Measurements from ENCODE around the gene SGMS1. TPM values are rescaled to one million over a fixed set of nuclear protein-coding genes. Genes with fewer than 3 reads are reported as not detected.

Gene SGMS1
- total and polyA plus RNA-seq, 11 donors, result 6.9 to 40.6 (median 19.6) TPM

- no peak overlapping the region for H3K4me3 ChIP-seq
- H3K9me3 ChIP-seq, result no peaks in the 10 kb centered on the region
- WGBS, 4 donors, result 75 to 79% (median 78%) methylated on average over 4 of the region's 4 CpGs
- intact Hi-C loops (cut with DNase I), result loop anchor here in 2 of 10 donors (10.0 kb wide), 2 partner anchors 343 to 353 kb away; partner anchors contain the start of gene SGMS1 (in 1 of the 2)
- TF ChIP-seq POLR2A (IDR thresholded peaks at IDR 0.05), result no peak
- TF ChIP-seq CTCF (IDR thresholded peaks at IDR 0.05), result no peak
- H3K27ac ChIP-seq, result no peak overlapping the region
- peaks cover 0 to 11% (median 0%) of the 10 kb centered on the region in 12 donors for H3K4me1 ChIP-seq
- ATAC-seq (no peak), DNase-seq (no peak)
- peaks cover 0 to 5% (median 0%) of the 10 kb centered on the region in 9 donors for H3K27me3 ChIP-seq
- H3K36me3 ChIP-seq, result no peaks in the 10 kb centered on the region
These were observed 341.7 kb downstream of the SGMS1 start for GRCh38 chr10:50281967-50282522.

GRCh38 chr10:50281210-50281966 is 342.4 kb downstream of the SGMS1 start:
- H3K4me1 ChIP-seq, result peaks cover 0 to 6% (median 0%) of the 10 kb centered on the region in 12 donors
- no peak overlapping the region for H3K4me3 ChIP-seq
- intact Hi-C loops (cut with DNase I), result loop anchor here in 2 of 10 donors (10.0 kb wide), 2 partner anchors 343 to 353 kb away; partner anchors contain the start of gene SGMS1 (in 1 of the 2)
- 76 to 86% (median 79%) methylated on average over 8 of the region's 8 CpGs for WGBS, 4 donors
- no peak for TF ChIP-seq POLR2A (IDR thresholded peaks at IDR 0.05)
- no peak for TF ChIP-seq CTCF (IDR thresholded peaks at IDR 0.05)
- H3K36me3 ChIP-seq, result no peaks in the 10 kb centered on the region
- no peak for DNase-seq
- no peak for ATAC-seq
- peaks cover 0 to 5% (median 0%) of the 10 kb centered on the region in 9 donors for H3K27me3 ChIP-seq
- H3K27ac ChIP-seq, result no peak overlapping the region
- H3K9me3 ChIP-seq, result no peaks in the 10 kb centered on the region

- H3K27me3 ChIP-seq, result peaks cover 0 to 8% (median 0%) of the 10 kb centered on the region in 9 donors
- H3K9me3 ChIP-seq, result no peaks in the 10 kb centered on the region
- DNase-seq, result no peak
- no peak overlapping the region for H3K27ac ChIP-seq
- no peaks in the 10 kb centered on the region for H3K4me1 ChIP-seq
- no peaks in the 10 kb centered on the region for H3K36me3 ChIP-seq
- TF ChIP-seq POLR2A (IDR thresholded peaks at IDR 0.05), result no peak
- TF ChIP-seq CTCF (IDR thresholded peaks at IDR 0.05), result no peak
- intact Hi-C loops (cut with DNase I), result loop anchor here in 2 of 10 donors (10.0 kb wide), 2 partner anchors 345 to 355 kb away; partner anchors contain the start of gene SGMS1 (in 1 of the 2)
- whole genome bisulfite sequencing, 4 donors, result 58 to 69% (median 65%) methylated on average over 5 of the region's 5 CpGs
- ATAC-seq, result no peak
- H3K4me3 ChIP-seq, result no peak overlapping the region
These were observed 343.5 kb downstream of the SGMS1 start for GRCh38 chr10:50280049-50280841.

Measured in heart left ventricle (tissue), 16 donors.